Measurements from ENCODE around the gene CPSF4.

The CPSF4 gene

GRCh38 chr7:99440195-99440594, 1.5 kb downstream of the CPSF4 start:
- DNase-seq (ENCODE audit: low read depth, low spot score): no peak
- peak overlapping the region; percentile 71 for H3K27ac ChIP-seq

- H3K27ac ChIP-seq: no peak overlapping the region
- no peak for DNase-seq (ENCODE audit: low read depth, low spot score)
These were observed 7.4 kb downstream of the CPSF4 start for GRCh38 chr7:99446096-99446495.

- no peak overlapping the region for H3K27ac ChIP-seq
- DNase-seq (ENCODE audit: low read depth, low spot score): no peak
These were observed 9.2 kb downstream of the CPSF4 start for GRCh38 chr7:99447943-99448342.

- H3K27ac ChIP-seq: no peak overlapping the region
- no peak for DNase-seq (ENCODE audit: low read depth, low spot score)
These were observed 10.1 kb downstream of the CPSF4 start for GRCh38 chr7:99448855-99449254.

GRCh38 chr7:99449326-99449725, 10.6 kb downstream of the CPSF4 start:
- no peak for DNase-seq (ENCODE audit: low read depth, low spot score)
- no peak overlapping the region for H3K27ac ChIP-seq

- DNase-seq (ENCODE audit: low read depth, low spot score): no peak
- H3K27ac ChIP-seq: no peak overlapping the region
These were observed 13.2 kb downstream of the CPSF4 start for GRCh38 chr7:99451936-99452335.

- no peak for DNase-seq (ENCODE audit: low read depth, low spot score)
- H3K27ac ChIP-seq: no peak overlapping the region
These were observed 13.8 kb downstream of the CPSF4 start for GRCh38 chr7:99452541-99452940.

GRCh38 chr7:99453105-99453504, 14.4 kb downstream of the CPSF4 start:
- no peak for DNase-seq (ENCODE audit: low read depth, low spot score)
- no peak overlapping the region for H3K27ac ChIP-seq

GRCh38 chr7:99455874-99456273, 17.1 kb downstream of the CPSF4 start:
- no peak overlapping the region for H3K27ac ChIP-seq
- no peak for DNase-seq (ENCODE audit: low read depth, low spot score)

GRCh38 chr7:99456288-99456687, 17.5 kb downstream of the CPSF4 start:
- no peak for DNase-seq (ENCODE audit: low read depth, low spot score)
- no peak overlapping the region for H3K27ac ChIP-seq

GRCh38 chr7:99457050-99457649, 18.4 kb downstream of the CPSF4 start:
- H3K27ac ChIP-seq: no peak overlapping the region
- no peak for DNase-seq (ENCODE audit: low read depth, low spot score)

GRCh38 chr7:99457650-99458493, 19.1 kb downstream of the CPSF4 start:
- no peak for DNase-seq (ENCODE audit: low read depth, low spot score)
- no peak overlapping the region for H3K27ac ChIP-seq

- no peak for DNase-seq (ENCODE audit: low read depth, low spot score)
These were observed 20.3 kb downstream of the CPSF4 start for GRCh38 chr7:99459087-99459486.

GRCh38 chr7:99460651-99461050, 21.9 kb downstream of the CPSF4 start:
- H3K27ac ChIP-seq: peak overlapping the region; percentile 58
- peak; percentile 20 for DNase-seq (ENCODE audit: low read depth, low spot score)

More at GRCh38 chr7:99459087-99459486, 20.3 kb downstream of the CPSF4 start:
- H3K27ac ChIP-seq: no peak overlapping the region

GRCh38 chr7:99461221-99461620, 22.5 kb downstream of the CPSF4 start:
- peak overlapping the region; percentile 58 for H3K27ac ChIP-seq
- no peak for DNase-seq (ENCODE audit: low read depth, low spot score)

GRCh38 chr7:99465421-99465768, 26.7 kb downstream of the CPSF4 start:
- DNase-seq (ENCODE audit: low read depth, low spot score): no peak
- H3K27ac ChIP-seq: peak overlapping the region; percentile 70

- H3K27ac ChIP-seq: no peak overlapping the region
- DNase-seq (ENCODE audit: low read depth, low spot score): no peak
These were observed 29.7 kb downstream of the CPSF4 start for GRCh38 chr7:99468336-99468918.

GRCh38 chr7:99469381-99470065, 30.8 kb downstream of the CPSF4 start:
- DNase-seq (ENCODE audit: low read depth, low spot score): no peak
- H3K27ac ChIP-seq: no peak overlapping the region

GRCh38 chr7:99472561-99473314, 34.0 kb downstream of the CPSF4 start, which contains the start of gene ZNF789:
ZNF789 (plus strand) TSS chr7:99472890; CDS start chr7:99476457, 3,567 bp downstream.
- peak; percentile 77 for DNase-seq (ENCODE audit: low read depth, low spot score)

GRCh38 chr7:99473315-99473596, 34.5 kb downstream of the CPSF4 start:
- peak; percentile 51 for DNase-seq (ENCODE audit: low read depth, low spot score)
- H3K27ac ChIP-seq: peak overlapping the region; percentile 87

More at GRCh38 chr7:99472561-99473314, 34.0 kb downstream of the CPSF4 start, which contains the start of gene ZNF789:
- H3K27ac ChIP-seq: peak within 1 kb of the TSS; percentile 87
